ENCODE data around the gene TRAM2. TPM values are rescaled to one million over a fixed set of nuclear protein-coding genes. Genes with fewer than 3 reads are reported as not detected.

TRAM2 gene
- total and polyA plus RNA-seq, 9 of the 15 experiments (the other 6 are each of a cell fraction or from before 2014, with no cell fraction given) = 2.6 to 13.3 (median 8.9) TPM

DNA sequence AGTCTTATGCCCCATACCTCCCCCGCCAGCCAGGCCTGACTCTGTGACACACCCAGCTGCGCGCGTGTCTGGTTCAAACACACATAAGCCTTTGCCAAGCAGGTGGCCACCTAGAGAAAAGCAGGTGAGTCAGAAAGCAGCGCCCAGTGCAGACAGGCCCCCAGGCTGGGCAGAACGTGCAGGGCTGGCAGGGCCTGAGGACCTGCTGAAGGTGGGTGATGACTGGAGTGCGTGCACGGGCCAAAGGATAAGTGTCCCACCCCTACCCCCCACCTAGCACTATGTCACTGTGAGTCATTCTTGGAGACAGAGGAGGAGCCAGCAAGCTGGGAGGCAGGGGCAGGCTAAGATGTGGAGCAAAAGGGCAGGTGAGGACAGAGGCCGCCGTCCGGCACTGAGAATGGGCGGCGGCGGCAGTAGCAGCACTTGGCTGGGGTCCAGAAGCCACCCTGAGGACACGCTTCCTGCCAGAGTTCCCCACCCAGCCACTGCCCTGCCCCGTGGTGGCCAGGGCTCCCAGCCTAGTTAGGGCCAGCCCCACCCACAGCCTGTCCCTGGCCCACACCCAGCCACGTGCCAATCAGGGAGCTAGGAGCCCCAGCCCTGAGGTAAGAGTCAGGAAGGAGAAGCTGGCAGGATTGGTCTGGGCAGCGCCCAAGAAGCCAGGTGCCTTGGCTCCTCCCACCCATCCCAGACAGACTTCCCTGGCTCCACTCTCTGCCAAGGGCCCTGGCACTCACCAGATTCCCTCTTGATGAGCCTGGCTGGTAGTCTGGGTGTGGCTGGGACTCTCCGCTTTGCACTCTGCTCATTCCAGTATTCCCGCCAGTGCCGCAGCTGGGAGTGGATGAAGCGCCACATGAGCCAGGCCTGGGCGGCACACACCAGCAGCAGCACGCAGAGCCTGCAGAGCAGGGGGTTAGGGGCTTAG lies 72.7 kb downstream of the TRAM2 start (continued):
- TF ChIP-seq, protein P1, sequence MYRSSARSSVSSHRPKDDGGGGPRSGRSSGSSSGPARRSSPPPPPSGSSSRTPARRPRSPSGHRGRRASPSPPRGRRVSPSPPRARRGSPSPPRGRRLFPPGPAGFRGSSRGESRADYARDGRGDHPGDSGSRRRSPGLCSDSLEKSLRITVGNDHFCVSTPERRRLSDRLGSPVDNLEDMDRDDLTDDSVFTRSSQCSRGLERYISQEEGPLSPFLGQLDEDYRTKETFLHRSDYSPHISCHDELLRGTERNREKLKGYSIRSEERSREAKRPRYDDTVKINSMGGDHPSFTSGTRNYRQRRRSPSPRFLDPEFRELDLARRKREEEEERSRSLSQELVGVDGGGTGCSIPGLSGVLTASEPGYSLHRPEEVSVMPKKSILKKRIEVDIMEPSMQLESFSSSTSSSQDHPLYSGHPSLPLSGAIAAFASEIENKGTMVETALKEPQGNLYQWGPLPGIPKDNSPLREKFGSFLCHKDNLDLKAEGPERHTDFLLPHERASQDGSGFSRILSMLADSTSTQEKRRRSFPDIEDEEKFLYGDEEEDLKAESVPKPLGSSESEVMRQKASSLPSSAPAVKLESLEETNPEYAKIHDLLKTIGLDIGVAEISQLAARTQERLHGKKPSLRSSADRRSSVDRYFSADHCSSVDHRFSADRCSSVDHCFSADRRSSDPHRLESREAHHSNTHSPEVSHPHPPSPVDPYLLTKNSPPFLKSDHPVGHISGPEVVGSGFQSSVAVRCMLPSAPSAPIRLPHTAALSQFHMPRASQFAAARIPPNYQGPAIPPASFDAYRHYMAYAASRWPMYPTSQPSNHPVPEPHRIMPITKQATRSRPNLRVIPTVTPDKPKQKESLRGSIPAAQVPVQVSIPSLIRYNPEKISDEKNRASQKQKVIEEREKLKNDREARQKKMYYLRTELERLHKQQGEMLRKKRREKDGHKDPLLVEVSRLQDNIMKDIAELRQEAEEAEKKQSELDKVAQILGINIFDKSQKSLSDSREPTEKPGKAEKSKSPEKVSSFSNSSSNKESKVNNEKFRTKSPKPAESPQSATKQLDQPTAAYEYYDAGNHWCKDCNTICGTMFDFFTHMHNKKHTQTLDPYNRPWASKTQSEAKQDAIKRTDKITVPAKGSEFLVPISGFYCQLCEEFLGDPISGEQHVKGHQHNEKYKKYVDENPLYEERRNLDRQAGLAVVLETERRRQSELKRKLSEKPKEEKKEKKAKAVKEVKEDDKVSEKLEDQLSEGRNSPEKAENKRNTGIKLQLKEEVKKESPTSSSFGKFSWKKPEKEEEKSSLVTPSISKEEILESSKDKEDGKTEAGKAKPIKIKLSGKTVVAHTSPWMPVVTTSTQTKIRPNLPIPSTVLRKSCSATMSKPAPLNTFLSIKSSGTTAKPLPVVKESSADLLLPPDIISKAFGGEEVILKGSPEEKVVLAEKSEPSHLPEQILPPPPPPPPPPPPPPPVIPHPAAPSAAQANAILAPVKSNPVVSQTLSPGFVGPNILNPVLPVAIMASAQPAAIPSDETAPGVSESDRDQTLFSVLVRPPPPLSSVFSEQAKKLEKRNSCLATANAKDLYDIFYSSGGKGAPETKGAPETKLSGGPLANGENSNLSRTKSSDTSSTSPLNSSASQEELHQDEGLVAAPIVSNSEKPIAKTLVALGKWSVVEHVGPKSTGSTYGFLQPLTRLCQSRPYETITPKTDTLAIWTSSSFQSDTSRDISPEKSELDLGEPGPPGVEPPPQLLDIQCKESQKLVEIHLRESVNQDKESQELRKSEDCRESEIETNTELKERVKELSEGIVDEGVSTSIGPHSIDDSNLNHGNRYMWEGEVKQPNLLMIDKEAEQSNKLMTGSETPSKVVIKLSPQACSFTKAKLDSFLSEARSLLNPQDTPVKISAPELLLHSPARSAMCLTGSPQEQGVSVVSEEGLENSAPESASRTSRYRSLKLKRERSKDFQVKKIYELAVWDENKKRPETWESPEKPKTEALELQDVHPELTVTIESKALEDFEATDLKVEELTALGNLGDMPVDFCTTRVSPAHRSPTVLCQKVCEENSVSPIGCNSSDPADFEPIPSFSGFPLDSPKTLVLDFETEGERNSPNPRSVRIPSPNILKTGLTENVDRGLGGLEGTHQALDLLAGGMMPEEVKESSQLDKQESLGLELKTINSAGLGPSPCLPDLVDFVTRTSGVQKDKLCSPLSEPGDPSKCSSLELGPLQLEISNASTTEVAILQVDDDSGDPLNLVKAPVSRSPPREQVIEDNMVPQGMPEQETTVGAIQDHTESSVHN (IDR thresholded peaks at IDR 0.05; ENCODE audit: borderline replicate concordance in 1 of 2, low read depth in 1 of 2) = no peak
- TF ChIP-seq JUNB (CRISPR knock-in tag; conservative IDR thresholded peaks at IDR 0.05) (no peak), MCM2 (IDR thresholded peaks at IDR 0.05; ENCODE audit: low read depth) (no peak), HNRNPK (IDR thresholded peaks at IDR 0.05; ENCODE audit: low read depth, low read length, poor library complexity, severe bottlenecking) (no peak), SP2 (IDR thresholded peaks at IDR 0.05; ENCODE audit: extremely low read depth, low read depth, low read length, poor library complexity, severe bottlenecking) (no peak), HMG20A (CRISPR knock-in tag; conservative IDR thresholded peaks at IDR 0.05) (no peak), XRCC5 (IDR thresholded peaks at IDR 0.05; ENCODE audit: low read depth, low read length) (no peak), NCOA2 (IDR thresholded peaks at IDR 0.05; ENCODE audit: partially characterized antibody in 2 of 2) (no peak), HDAC3 (IDR thresholded peaks at IDR 0.05; ENCODE audit: borderline replicate concordance, partially characterized antibody) (peak; percentile 24), HNRNPL (IDR thresholded peaks at IDR 0.05; ENCODE audit: low read depth, low read length) (peak; percentile 46), RBM17 (IDR thresholded peaks at IDR 0.05; ENCODE audit: borderline replicate concordance, low read depth, low read length) (no peak), HNRNPUL1 (IDR thresholded peaks at IDR 0.05; ENCODE audit: low read length) (no peak), FOXJ2 (tag; IDR thresholded peaks at IDR 0.05) (no peak), PRMT5 (CRISPR knock-in tag; IDR thresholded peaks at IDR 0.05) (no peak)
- TF ChIP-seq, protein P2, sequence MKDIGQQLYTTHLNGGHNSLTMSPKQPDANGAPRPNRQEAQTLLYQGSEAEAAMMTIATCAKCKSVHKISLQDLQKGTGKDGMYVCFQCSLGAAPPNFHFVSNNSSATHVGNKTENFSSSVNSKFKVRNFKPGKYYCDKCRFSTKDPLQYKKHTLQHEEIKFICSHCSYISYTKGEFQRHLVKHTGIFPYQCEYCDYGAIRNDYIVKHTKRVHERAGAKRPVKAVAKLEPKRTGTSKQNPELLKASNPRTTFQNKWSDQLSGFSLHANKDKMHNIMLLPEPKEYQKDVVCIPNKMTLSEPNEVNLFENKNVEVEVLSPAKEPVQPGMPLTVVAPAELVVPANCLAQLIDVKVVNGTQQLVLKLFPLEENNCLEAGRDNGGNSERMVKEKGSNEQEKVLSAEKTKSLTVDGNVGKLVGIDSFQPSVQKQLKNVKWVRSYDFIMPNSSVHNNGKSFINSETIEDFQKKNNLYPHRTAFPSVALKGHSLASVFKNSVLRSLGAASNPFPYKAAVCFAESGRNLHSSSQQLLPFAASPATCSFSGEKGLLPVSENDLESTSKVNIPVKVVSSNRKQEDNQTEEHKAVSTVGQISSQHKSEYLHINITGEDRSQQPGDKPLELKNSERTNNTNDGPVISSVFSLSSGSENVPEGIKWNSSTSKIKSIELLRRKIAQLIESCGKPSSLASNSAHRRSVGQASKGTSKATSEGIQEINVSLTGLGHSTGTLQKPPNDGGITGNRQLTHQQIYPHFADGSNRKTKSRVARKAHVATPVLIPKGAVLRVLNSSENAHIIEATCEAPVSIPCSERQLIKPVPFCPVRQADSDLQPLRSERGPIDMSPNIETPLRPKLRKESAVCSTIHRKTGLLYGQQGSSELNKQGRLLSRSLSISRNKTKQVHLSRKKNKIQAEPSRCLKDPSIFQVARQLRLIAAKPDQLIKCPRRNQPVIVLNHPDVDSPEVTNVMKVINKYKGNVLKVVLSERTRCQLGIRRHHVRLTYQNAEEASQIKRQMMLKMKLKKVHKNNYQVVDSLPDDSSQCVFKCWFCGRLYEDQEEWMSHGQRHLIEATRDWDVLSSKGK (CRISPR knock-in tag; IDR thresholded peaks at IDR 0.05) = no peak
